ENCODE results near the gene SDHB.
"Not testable (repeated sequence)": the region's sequence is repeated elsewhere in the genome, so short reads cannot be mapped to it uniquely, and the experiment has no call there.

- TF ChIP-seq ZNF76 (tag by site-specific recombination; IDR thresholded peaks at IDR 0.05; ENCODE audit: borderline replicate concordance, low read depth); ZBTB17 (tag by site-specific recombination; IDR thresholded peaks at IDR 0.05); PRDM10 (tag by site-specific recombination; IDR thresholded peaks at IDR 0.05); ZNF701 (tag by site-specific recombination; IDR thresholded peaks at IDR 0.05); ZNF155 (tag by site-specific recombination; IDR thresholded peaks at IDR 0.05); REST (tag by site-specific recombination; IDR thresholded peaks at IDR 0.05): not testable (repeated sequence)
Observed at GRCh38 chr1:17062751-17063150, 8.9 kb upstream of the SDHB start.

All from HEK293 (cell line).